Chondrocyte (in vitro differentiated cells): ENCODE results near the gene GRIK1. TPM values are rescaled to one million over a fixed set of nuclear protein-coding genes. Genes with fewer than 3 reads are reported as not detected.

Experiments
- DNase-seq: peaks from one replicate; pipeline ENCODE4 v3.0.0; 2021; ENCODE audit warnings: mixed read lengths, low spot score
- H3K27ac Mint-ChIP-seq: one replicate; pipeline ENCODE4 v1.8.0; 2021; ENCODE audit warnings: mild to moderate bottlenecking, moderate library complexity, mixed read lengths; ENCODE audit not compliant: unreplicated experiment
- H3K27me3 Mint-ChIP-seq: 2 replicates; pipeline ENCODE4 v1.8.0; 2021; ENCODE audit warnings: low read depth, mixed read lengths
- H3K36me3 Mint-ChIP-seq: 2 replicates; pipeline ENCODE4 v1.8.0; 2021; ENCODE audit warnings: low read depth, mixed read lengths
- H3K4me1 Mint-ChIP-seq: 2 replicates; pipeline ENCODE4 v1.8.0; 2021; ENCODE audit warnings: low read depth, mild to moderate bottlenecking, mixed read lengths
- H3K4me3 Mint-ChIP-seq: one replicate; pipeline ENCODE4 v1.8.0; 2021; ENCODE audit warnings: mild to moderate bottlenecking, moderate library complexity, mixed read lengths; ENCODE audit not compliant: unreplicated experiment
- H3K9me3 Mint-ChIP-seq: 2 replicates; pipeline ENCODE4 v1.8.0; 2021; ENCODE audit warnings: low read depth, mixed read lengths
- CTCF ChIP-seq: fragments of 200-600 bp; sonication (generic); IDR thresholded peaks from 2 replicates; pipeline ENCODE4 v1.5.0; 2021; ENCODE audit warnings: antibody characterized with exemption, mild to moderate bottlenecking, moderate library complexity
- total RNA-seq: library from RNA; stranded (reverse); gene quantifications from 3 replicates; pipeline ENCODE4 v1.2.1, GENCODE V29; 2021

Gene GRIK1
- total RNA-seq, 1 donor from 2014 or later: 1.2 TPM

GRCh38 chr21:29827647-29828046 lies 112.1 kb downstream of the GRIK1 start:
- DNase-seq: no peak
- H3K4me1 Mint-ChIP-seq: peaks cover 13% of the 10 kb centered on the region
- no peak overlapping the region for H3K27ac Mint-ChIP-seq
- no peak for TF ChIP-seq CTCF
- peaks cover under 1% of the 10 kb centered on the region for H3K36me3 Mint-ChIP-seq
- no peaks in the 10 kb centered on the region for H3K27me3 Mint-ChIP-seq
- peaks cover 13% of the 10 kb centered on the region for H3K9me3 Mint-ChIP-seq
- no peak overlapping the region for H3K4me3 Mint-ChIP-seq

- no peak overlapping the region for H3K27ac Mint-ChIP-seq
- no peaks in the 10 kb centered on the region for H3K27me3 Mint-ChIP-seq
- H3K4me3 Mint-ChIP-seq: no peak overlapping the region
- peaks cover 13% of the 10 kb centered on the region for H3K4me1 Mint-ChIP-seq
- H3K9me3 Mint-ChIP-seq: peaks cover 10% of the 10 kb centered on the region
- no peaks in the 10 kb centered on the region for H3K36me3 Mint-ChIP-seq
- DNase-seq: no peak
- no peak for TF ChIP-seq CTCF
Measured at GRCh38 chr21:29827236-29827635, 112.6 kb downstream of the GRIK1 start.

GRCh38 chr21:29826386-29826785 lies 113.4 kb downstream of the GRIK1 start:
- no peak overlapping the region for H3K27ac Mint-ChIP-seq
- peaks cover 7% of the 10 kb centered on the region for H3K9me3 Mint-ChIP-seq
- no peak for TF ChIP-seq CTCF
- H3K36me3 Mint-ChIP-seq: no peaks in the 10 kb centered on the region
- H3K4me1 Mint-ChIP-seq: peaks cover 13% of the 10 kb centered on the region
- DNase-seq: no peak
- H3K4me3 Mint-ChIP-seq: no peak overlapping the region
- no peaks in the 10 kb centered on the region for H3K27me3 Mint-ChIP-seq

GRCh38 chr21:29825936-29826335 lies 113.9 kb downstream of the GRIK1 start:
- H3K9me3 Mint-ChIP-seq: peaks cover 7% of the 10 kb centered on the region
- DNase-seq: no peak
- no peaks in the 10 kb centered on the region for H3K27me3 Mint-ChIP-seq
- H3K27ac Mint-ChIP-seq: no peak overlapping the region
- peaks cover 13% of the 10 kb centered on the region for H3K4me1 Mint-ChIP-seq
- no peak for TF ChIP-seq CTCF
- no peaks in the 10 kb centered on the region for H3K36me3 Mint-ChIP-seq
- H3K4me3 Mint-ChIP-seq: no peak overlapping the region

GRCh38 chr21:29825345-29825744 lies 114.5 kb downstream of the GRIK1 start:
- Mint-ChIP-seq H3K4me3 (no peak overlapping the region), H3K27ac (no peak overlapping the region), H3K36me3 (no peaks in the 10 kb centered on the region), H3K9me3 (peaks cover 7% of the 10 kb centered on the region), H3K4me1 (peaks cover 12% of the 10 kb centered on the region), H3K27me3 (no peaks in the 10 kb centered on the region)
- DNase-seq: no peak
- no peak for TF ChIP-seq CTCF
